ENCODE results near the gene HTATSF1. TPM values are rescaled to one million over a fixed set of nuclear protein-coding genes. Genes with fewer than 3 reads are reported as not detected.

HTATSF1 gene
- total and polyA plus RNA-seq, 2 donors (not counting 1 experiment from before 2014, with no cell fraction given): 0.66 to 33.2 TPM

DNA sequence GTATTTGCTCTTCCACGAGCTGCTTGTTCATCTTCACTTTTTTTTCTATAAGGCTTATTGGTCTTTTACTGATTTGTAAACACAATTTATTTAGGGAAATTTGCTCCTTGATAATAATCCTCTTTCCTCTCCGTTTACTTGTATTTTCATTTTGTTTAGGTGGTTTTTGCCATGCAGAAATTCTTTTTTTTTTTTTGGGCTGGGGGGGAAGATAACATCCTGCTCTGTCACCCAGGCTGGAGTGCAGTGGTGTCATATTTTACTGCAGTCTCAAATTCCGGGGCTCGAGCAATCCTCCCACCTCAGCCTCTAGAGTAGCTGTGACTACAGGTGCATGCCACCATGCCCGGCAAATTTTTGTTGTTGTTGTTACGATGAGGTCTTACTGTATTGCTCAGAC is 41.3 kb upstream of the HTATSF1 start:
- H3K27me3 ChIP-seq (ENCODE audit: control insufficient read depth, insufficient read depth, low read length): no peaks in the 10 kb centered on the region
- TF ChIP-seq EZH2 (IDR thresholded peaks at IDR 0.05; ENCODE audit: low read length, missing control alignments): no peak
- TF ChIP-seq, protein P1, sequence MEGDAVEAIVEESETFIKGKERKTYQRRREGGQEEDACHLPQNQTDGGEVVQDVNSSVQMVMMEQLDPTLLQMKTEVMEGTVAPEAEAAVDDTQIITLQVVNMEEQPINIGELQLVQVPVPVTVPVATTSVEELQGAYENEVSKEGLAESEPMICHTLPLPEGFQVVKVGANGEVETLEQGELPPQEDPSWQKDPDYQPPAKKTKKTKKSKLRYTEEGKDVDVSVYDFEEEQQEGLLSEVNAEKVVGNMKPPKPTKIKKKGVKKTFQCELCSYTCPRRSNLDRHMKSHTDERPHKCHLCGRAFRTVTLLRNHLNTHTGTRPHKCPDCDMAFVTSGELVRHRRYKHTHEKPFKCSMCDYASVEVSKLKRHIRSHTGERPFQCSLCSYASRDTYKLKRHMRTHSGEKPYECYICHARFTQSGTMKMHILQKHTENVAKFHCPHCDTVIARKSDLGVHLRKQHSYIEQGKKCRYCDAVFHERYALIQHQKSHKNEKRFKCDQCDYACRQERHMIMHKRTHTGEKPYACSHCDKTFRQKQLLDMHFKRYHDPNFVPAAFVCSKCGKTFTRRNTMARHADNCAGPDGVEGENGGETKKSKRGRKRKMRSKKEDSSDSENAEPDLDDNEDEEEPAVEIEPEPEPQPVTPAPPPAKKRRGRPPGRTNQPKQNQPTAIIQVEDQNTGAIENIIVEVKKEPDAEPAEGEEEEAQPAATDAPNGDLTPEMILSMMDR (conservative IDR thresholded peaks at IDR 0.05 in 1 of 2, IDR thresholded peaks at IDR 0.05 in 1 of 2; ENCODE audit: low read depth in 1 of 2, low read length in 2 of 2): no peak
- H3K4me1 ChIP-seq (ENCODE audit: control insufficient read depth, extremely low read depth, insufficient read depth, low read length): no peaks in the 10 kb centered on the region
- H3K4me2 ChIP-seq (ENCODE audit: extremely low read depth, insufficient read depth, low read length): no peak overlapping the region
- H3K9ac ChIP-seq (ENCODE audit: insufficient read depth, low read length): no peak overlapping the region
- no peak overlapping the region for H3K27ac ChIP-seq (ENCODE audit: insufficient read depth, low read length)
- no peak for DNase-seq (ENCODE audit: low read depth in 2 of 2)
- no peak overlapping the region for H2AFZ ChIP-seq (ENCODE audit: low read length)
- no peaks in the 10 kb centered on the region for H3K9me3 ChIP-seq (ENCODE audit: control insufficient read depth, insufficient read depth, low read depth, low read length)
- no peak overlapping the region for H3K4me3 ChIP-seq (replicated peaks in 1 of 4; ENCODE audit: control extremely low read depth in 1 of 4, insufficient read depth in 1 of 4, low read depth in 3 of 4, low read length in 4 of 4)
- H3K36me3 ChIP-seq (ENCODE audit: control insufficient read depth, insufficient read depth, low read length): no peaks in the 10 kb centered on the region
- no peaks in the 10 kb centered on the region for H4K20me1 ChIP-seq (ENCODE audit: control insufficient read depth, extremely low read depth, insufficient read depth, low read length)
- no peaks in the 10 kb centered on the region for H3K79me2 ChIP-seq (ENCODE audit: control insufficient read depth, insufficient read depth, low read length)

DNA sequence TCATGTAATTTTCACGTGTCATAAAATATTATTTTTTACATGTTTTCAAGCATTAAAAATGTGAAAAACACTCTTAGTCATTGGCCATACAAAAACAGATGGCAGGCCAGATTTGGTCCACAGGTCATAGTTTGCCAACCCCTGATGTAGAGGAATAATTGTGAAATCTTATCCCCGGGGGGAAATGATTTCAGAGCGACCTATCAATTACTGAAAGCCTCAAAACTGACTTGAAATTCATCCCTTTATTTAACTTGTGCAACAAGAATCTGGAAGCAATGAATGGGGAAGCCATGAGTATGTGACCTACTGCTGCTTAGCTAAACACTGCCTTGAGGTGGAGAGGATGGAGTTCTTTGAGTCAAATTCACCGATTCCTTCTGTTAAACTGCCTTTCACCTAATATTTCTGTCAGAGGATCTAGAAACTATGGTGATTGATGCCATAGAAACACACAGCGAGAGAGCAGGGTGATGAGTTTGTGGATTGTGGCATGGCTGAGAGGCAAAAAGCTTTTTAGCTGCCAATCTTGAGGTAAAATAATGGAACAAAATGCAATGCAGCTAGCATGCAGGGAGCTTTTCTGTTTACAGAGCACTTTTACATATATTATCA is 40.0 kb upstream of the HTATSF1 start:
- TF ChIP-seq, protein P1 (conservative IDR thresholded peaks at IDR 0.05 in 1 of 2, IDR thresholded peaks at IDR 0.05 in 1 of 2; ENCODE audit: low read depth in 1 of 2, low read length in 2 of 2): no peak
- TF ChIP-seq EZH2 (IDR thresholded peaks at IDR 0.05; ENCODE audit: low read length, missing control alignments): no peak
- no peak for DNase-seq (ENCODE audit: low read depth in 2 of 2)
- H3K27me3 ChIP-seq (ENCODE audit: control insufficient read depth, insufficient read depth, low read length): no peaks in the 10 kb centered on the region
- H3K4me2 ChIP-seq (ENCODE audit: extremely low read depth, insufficient read depth, low read length): no peak overlapping the region
- no peaks in the 10 kb centered on the region for H3K36me3 ChIP-seq (ENCODE audit: control insufficient read depth, insufficient read depth, low read length)
- H2AFZ ChIP-seq (ENCODE audit: low read length): no peak overlapping the region
- no peaks in the 10 kb centered on the region for H3K9me3 ChIP-seq (ENCODE audit: control insufficient read depth, insufficient read depth, low read depth, low read length)
- H3K4me3 ChIP-seq (replicated peaks in 1 of 4; ENCODE audit: control extremely low read depth in 1 of 4, insufficient read depth in 1 of 4, low read depth in 3 of 4, low read length in 4 of 4): no peak overlapping the region
- no peaks in the 10 kb centered on the region for H3K4me1 ChIP-seq (ENCODE audit: control insufficient read depth, extremely low read depth, insufficient read depth, low read length)
- H3K27ac ChIP-seq (ENCODE audit: insufficient read depth, low read length): no peak overlapping the region
- no peaks in the 10 kb centered on the region for H3K79me2 ChIP-seq (ENCODE audit: control insufficient read depth, insufficient read depth, low read length)
- no peak overlapping the region for H3K9ac ChIP-seq (ENCODE audit: insufficient read depth, low read length)
- H4K20me1 ChIP-seq (ENCODE audit: control insufficient read depth, extremely low read depth, insufficient read depth, low read length): no peaks in the 10 kb centered on the region

DNA sequence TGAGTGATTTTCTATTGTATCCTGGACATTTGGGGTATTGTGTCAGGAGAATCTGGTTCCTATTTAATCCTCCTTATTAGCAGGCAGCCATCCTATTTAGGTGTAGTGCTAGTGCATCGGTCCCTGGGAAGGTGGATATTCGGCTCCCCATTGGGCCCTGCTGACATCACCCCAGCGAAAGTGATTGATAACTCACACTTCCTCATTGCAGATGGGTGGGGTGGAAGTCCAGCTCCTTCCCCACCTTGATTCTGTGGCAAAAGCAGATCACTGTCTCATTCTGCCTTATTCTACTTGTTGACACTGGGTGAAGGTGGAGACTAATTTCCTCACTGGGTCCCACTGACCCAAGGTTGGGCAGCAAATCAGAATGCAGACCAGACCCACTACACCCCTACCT is 32.8 kb upstream of the HTATSF1 start:
- H3K36me3 ChIP-seq (ENCODE audit: control insufficient read depth, insufficient read depth, low read length): no peaks in the 10 kb centered on the region
- no peaks in the 10 kb centered on the region for H4K20me1 ChIP-seq (ENCODE audit: control insufficient read depth, extremely low read depth, insufficient read depth, low read length)
- no peaks in the 10 kb centered on the region for H3K27me3 ChIP-seq (ENCODE audit: control insufficient read depth, insufficient read depth, low read length)
- H3K4me3 ChIP-seq (replicated peaks in 1 of 4; ENCODE audit: control extremely low read depth in 1 of 4, insufficient read depth in 1 of 4, low read depth in 3 of 4, low read length in 4 of 4): no peak overlapping the region
- no peak for DNase-seq (ENCODE audit: low read depth in 2 of 2)
- H3K9ac ChIP-seq (ENCODE audit: insufficient read depth, low read length): no peak overlapping the region
- no peaks in the 10 kb centered on the region for H3K9me3 ChIP-seq (ENCODE audit: control insufficient read depth, insufficient read depth, low read depth, low read length)
- no peak overlapping the region for H2AFZ ChIP-seq (ENCODE audit: low read length)
- TF ChIP-seq, protein P1 (conservative IDR thresholded peaks at IDR 0.05 in 1 of 2, IDR thresholded peaks at IDR 0.05 in 1 of 2; ENCODE audit: low read depth in 1 of 2, low read length in 2 of 2): no peak
- TF ChIP-seq EZH2 (IDR thresholded peaks at IDR 0.05; ENCODE audit: low read length, missing control alignments): no peak
- no peaks in the 10 kb centered on the region for H3K4me1 ChIP-seq (ENCODE audit: control insufficient read depth, extremely low read depth, insufficient read depth, low read length)
- no peaks in the 10 kb centered on the region for H3K79me2 ChIP-seq (ENCODE audit: control insufficient read depth, insufficient read depth, low read length)
- no peak overlapping the region for H3K4me2 ChIP-seq (ENCODE audit: extremely low read depth, insufficient read depth, low read length)
- no peak overlapping the region for H3K27ac ChIP-seq (ENCODE audit: insufficient read depth, low read length)

Measured in fibroblast of lung (primary cell).